Measurements from ENCODE around the gene CLEC16A.
"Not testable (repeated sequence)": the region's sequence is repeated elsewhere in the genome, so short reads cannot be mapped to it uniquely, and the experiment has no call there.

CLEC16A gene

DNA sequence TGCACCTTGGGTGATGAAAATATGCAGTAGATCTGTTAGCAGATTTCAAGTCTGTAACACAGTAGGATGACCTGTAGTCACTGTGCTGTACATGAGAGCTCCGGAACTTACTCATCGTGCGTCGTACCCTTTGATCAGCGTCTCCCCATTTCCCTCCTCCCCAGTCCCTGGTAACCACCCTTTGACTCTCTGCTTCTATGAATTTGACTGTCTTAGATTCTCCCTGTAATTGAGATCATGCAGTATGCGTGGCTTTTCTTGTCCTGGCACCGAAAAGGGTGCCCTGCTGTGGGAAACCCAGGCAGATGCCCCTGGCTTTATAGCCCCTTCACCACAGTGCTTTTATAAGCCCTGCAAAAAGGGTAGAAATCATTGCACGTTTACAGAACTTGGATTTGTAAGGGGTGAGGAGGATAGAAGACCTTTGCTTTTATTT is 20.5 kb downstream of the CLEC16A start:
- Histone ChIP-seq H3K9ac (ENCODE audit: low read depth, low read length) (no peak overlapping the region), H3K79me2 (ENCODE audit: insufficient read depth, low read length) (peaks cover 28% of the 10 kb centered on the region), H3K36me3 (ENCODE audit: insufficient read depth, low read length) (peaks cover 77% of the 10 kb centered on the region), H3K4me1 (ENCODE audit: insufficient read depth, low read length) (peaks cover 21% of the 10 kb centered on the region), H3K4me2 (ENCODE audit: insufficient read depth, low read length) (no peak overlapping the region), H4K20me1 (ENCODE audit: insufficient read depth, low read length) (peaks cover 10% of the 10 kb centered on the region), H3K9me3 (ENCODE audit: insufficient read depth, low read length, severe bottlenecking) (no peaks in the 10 kb centered on the region), H3K27ac (ENCODE audit: low read length) (0 out of 2 replicates have a peak overlapping the region, but pooled peaks have one; percentile 14), H3K27me3 (ENCODE audit: insufficient read depth, low read length, poor library complexity) (no peaks in the 10 kb centered on the region), H2AFZ (ENCODE audit: low read depth, low read length) (no peak overlapping the region), H3K4me3 (ENCODE audit: low read depth in 1 of 2, low read length in 2 of 2) (no peak overlapping the region)
- ATAC-seq (ENCODE audit: insufficient read depth, low read depth) (no peak), DNase-seq (no peak)
- TF ChIP-seq, protein P1, sequence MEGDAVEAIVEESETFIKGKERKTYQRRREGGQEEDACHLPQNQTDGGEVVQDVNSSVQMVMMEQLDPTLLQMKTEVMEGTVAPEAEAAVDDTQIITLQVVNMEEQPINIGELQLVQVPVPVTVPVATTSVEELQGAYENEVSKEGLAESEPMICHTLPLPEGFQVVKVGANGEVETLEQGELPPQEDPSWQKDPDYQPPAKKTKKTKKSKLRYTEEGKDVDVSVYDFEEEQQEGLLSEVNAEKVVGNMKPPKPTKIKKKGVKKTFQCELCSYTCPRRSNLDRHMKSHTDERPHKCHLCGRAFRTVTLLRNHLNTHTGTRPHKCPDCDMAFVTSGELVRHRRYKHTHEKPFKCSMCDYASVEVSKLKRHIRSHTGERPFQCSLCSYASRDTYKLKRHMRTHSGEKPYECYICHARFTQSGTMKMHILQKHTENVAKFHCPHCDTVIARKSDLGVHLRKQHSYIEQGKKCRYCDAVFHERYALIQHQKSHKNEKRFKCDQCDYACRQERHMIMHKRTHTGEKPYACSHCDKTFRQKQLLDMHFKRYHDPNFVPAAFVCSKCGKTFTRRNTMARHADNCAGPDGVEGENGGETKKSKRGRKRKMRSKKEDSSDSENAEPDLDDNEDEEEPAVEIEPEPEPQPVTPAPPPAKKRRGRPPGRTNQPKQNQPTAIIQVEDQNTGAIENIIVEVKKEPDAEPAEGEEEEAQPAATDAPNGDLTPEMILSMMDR (IDR thresholded peaks at IDR 0.05; ENCODE audit: borderline replicate concordance, extremely low read depth, low read length, poor library complexity, severe bottlenecking): no peak
- no peak for TF ChIP-seq EZH2 (IDR thresholded peaks at IDR 0.05; ENCODE audit: borderline replicate concordance, low read depth, low read length, severe bottlenecking)

DNA sequence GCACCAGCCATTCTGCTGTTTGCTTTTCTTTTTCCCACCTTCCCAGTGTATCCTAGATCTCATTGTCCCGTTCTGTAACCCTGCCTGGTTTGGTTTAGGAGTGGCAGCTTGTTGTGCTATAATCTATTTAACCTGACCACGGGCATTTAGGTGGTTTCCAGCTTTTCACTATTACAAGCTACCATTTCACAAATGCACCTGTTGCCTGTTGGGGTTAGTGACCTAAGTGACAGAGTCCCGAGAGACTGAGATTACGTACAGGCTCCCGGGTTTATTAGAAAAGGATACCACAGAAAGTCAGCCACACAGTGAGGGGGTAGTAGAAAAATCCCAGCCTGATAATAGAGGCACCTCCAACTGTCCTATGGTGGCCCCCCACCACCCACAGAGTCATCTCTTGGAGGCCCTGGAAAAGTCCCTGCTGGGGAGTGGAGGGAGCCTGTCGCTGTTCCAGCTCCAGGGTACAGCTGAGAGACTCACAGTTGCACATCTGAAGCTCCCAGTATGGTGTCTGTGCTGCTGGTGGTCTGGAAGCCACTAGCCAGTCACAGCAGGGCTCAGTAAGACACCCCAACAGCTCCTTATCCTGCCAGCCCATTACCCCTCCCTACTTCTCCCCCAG is 21.2 kb downstream of the CLEC16A start:
- Histone ChIP-seq H3K9me3 (ENCODE audit: insufficient read depth, low read length, severe bottlenecking) (no peaks in the 10 kb centered on the region), H3K9ac (ENCODE audit: low read depth, low read length) (no peak overlapping the region), H3K4me2 (ENCODE audit: insufficient read depth, low read length) (no peak overlapping the region), H4K20me1 (ENCODE audit: insufficient read depth, low read length) (peaks cover 7% of the 10 kb centered on the region), H3K4me3 (ENCODE audit: low read depth in 1 of 2, low read length in 2 of 2) (no peak overlapping the region), H2AFZ (ENCODE audit: low read depth, low read length) (no peak overlapping the region), H3K27me3 (ENCODE audit: insufficient read depth, low read length, poor library complexity) (no peaks in the 10 kb centered on the region), H3K36me3 (ENCODE audit: insufficient read depth, low read length) (peaks cover 78% of the 10 kb centered on the region), H3K79me2 (ENCODE audit: insufficient read depth, low read length) (peaks cover 22% of the 10 kb centered on the region), H3K4me1 (ENCODE audit: insufficient read depth, low read length) (peaks cover 21% of the 10 kb centered on the region), H3K27ac (ENCODE audit: low read length) (no peak overlapping the region; the same call in 1 of the 2 replicates)
- ATAC-seq (ENCODE audit: insufficient read depth, low read depth): peak; percentile 29; the same call in 1 of the 3 replicates
- TF ChIP-seq, protein P1 (IDR thresholded peaks at IDR 0.05; ENCODE audit: borderline replicate concordance, extremely low read depth, low read length, poor library complexity, severe bottlenecking): no peak
- TF ChIP-seq EZH2 (IDR thresholded peaks at IDR 0.05; ENCODE audit: borderline replicate concordance, low read depth, low read length, severe bottlenecking): no peak
- peak; percentile 30 for DNase-seq

DNA sequence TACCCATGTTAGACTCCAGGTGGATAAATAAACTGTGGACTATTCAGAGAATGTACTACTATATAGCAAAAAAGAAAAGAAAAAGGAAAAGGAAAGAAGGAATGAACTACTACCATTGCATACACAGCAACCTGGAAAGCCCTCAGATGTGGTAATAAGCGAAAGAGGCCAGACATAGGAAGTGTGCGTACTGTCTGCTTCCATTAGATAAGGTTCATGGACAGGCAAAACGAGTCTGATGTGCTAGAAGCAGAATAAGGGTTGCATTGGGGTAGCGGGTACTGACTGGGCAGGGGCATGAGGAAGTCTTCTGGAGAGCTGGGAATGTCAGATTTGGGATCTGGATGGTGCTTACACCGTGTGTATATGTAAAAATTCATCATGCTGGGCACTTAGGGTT is 21.8 kb downstream of the CLEC16A start:
- no peak for ATAC-seq (ENCODE audit: insufficient read depth, low read depth)
- Histone ChIP-seq H3K4me2 (ENCODE audit: insufficient read depth, low read length) (no peak overlapping the region), H3K4me1 (ENCODE audit: insufficient read depth, low read length) (peaks cover 22% of the 10 kb centered on the region), H3K9ac (ENCODE audit: low read depth, low read length) (no peak overlapping the region), H4K20me1 (ENCODE audit: insufficient read depth, low read length) (peaks cover 7% of the 10 kb centered on the region), H3K4me3 (ENCODE audit: low read depth in 1 of 2, low read length in 2 of 2) (no peak overlapping the region), H3K9me3 (ENCODE audit: insufficient read depth, low read length, severe bottlenecking) (no peaks in the 10 kb centered on the region), H3K27ac (ENCODE audit: low read length) (no peak overlapping the region; the same call in 1 of the 2 replicates), H3K27me3 (ENCODE audit: insufficient read depth, low read length, poor library complexity) (no peaks in the 10 kb centered on the region), H3K79me2 (ENCODE audit: insufficient read depth, low read length) (peaks cover 22% of the 10 kb centered on the region), H2AFZ (ENCODE audit: low read depth, low read length) (no peak overlapping the region), H3K36me3 (ENCODE audit: insufficient read depth, low read length) (peaks cover 78% of the 10 kb centered on the region)
- no peak for DNase-seq
- TF ChIP-seq, protein P1 (IDR thresholded peaks at IDR 0.05; ENCODE audit: borderline replicate concordance, extremely low read depth, low read length, poor library complexity, severe bottlenecking): no peak
- TF ChIP-seq EZH2 (IDR thresholded peaks at IDR 0.05; ENCODE audit: borderline replicate concordance, low read depth, low read length, severe bottlenecking): no peak

DNA sequence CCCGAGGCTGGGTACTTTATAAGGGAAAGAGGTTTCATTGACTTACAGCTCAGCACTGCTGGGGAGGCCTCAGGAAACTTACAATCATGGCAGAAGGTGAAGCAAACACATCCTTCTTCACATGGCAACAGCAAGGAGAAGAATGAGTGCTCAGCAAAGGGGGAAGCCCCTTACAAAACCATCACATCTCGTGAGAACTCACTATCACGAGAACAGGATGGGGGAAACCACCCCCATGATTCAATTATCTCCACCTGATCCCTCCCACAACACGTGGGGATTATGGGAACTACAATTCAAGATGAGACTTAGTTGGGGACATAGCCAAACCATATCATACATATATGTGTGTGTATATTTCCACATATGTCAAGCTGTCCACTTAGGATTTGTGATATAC is 22.2 kb downstream of the CLEC16A start:
- peaks cover 26% of the 10 kb centered on the region for H3K4me1 ChIP-seq (ENCODE audit: insufficient read depth, low read length)
- not testable (repeated sequence) for H4K20me1 ChIP-seq (ENCODE audit: insufficient read depth, low read length); H3K27me3 ChIP-seq (ENCODE audit: insufficient read depth, low read length, poor library complexity); H3K4me3 ChIP-seq (ENCODE audit: low read depth in 1 of 2, low read length in 2 of 2); H2AFZ ChIP-seq (ENCODE audit: low read depth, low read length); H3K27ac ChIP-seq (ENCODE audit: low read length); ATAC-seq (ENCODE audit: insufficient read depth, low read depth); DNase-seq; H3K4me2 ChIP-seq (ENCODE audit: insufficient read depth, low read length); H3K9me3 ChIP-seq (ENCODE audit: insufficient read depth, low read length, severe bottlenecking); H3K9ac ChIP-seq (ENCODE audit: low read depth, low read length)
- H3K36me3 ChIP-seq (ENCODE audit: insufficient read depth, low read length): peaks cover 77% of the 10 kb centered on the region
- H3K79me2 ChIP-seq (ENCODE audit: insufficient read depth, low read length): peaks cover 23% of the 10 kb centered on the region
